HPDE6-E6E7 (cell line): ENCODE results near the gene NR0B1.

Experiments used
- DNase-seq: peaks from one replicate; pipeline ENCODE4 v3.0.0; 2011; ENCODE audit warnings: missing footprints; ENCODE audit errors: extremely low spot score

Gene NR0B1

GRCh38 chrX:30309139-30309571, at the start of gene NR0B1:
Gene NR0B1, minus strand, starts transcription at chrX:30309390. Its CDS starts 27 bp downstream, at chrX:30309363.
- no peak for DNase-seq

- DNase-seq: no peak
These were observed 40.8 kb upstream of the NR0B1 start for GRCh38 chrX:30349946-30350345.

- DNase-seq: no peak
These were observed 34.0 kb upstream of the NR0B1 start for GRCh38 chrX:30343206-30343605.

DNA sequence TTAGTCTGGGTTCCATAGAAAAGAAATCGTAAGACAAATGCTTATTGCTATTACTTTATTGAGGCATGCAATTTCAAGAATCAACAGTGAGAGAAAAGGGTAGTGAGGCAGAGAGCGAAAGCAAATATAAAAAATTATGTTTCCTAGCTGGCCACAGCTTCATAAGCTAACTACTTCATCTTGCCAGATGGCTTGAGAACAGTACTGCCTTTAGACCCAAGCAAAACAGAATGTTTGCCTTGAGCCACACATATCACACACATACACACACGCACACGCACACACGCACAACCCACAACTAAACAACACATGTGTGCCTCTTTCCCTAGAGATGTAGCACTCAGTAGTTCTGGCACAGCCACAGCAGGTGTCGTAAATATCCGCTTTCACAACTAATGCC, 31.6 kb upstream of the NR0B1 start:
- DNase-seq: no peak

DNA sequence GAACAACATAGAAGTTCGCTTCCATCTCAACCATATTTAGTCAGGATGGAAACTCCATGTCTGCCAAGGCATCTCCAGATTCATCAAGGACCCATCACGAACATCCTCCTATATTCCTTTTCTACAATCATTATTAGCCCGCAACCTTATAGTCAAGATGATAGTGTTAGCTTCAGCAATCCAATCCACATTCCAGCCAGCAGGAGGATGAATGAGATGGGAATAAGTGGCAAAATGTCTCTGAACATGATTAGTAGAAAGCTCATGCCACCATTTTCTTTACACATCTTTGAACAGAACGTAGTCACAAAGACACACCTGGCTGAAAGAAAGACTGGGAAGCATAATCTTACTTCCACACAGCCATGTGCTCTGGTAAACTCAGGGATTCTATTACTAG, 18.6 kb upstream of the NR0B1 start:
- no peak for DNase-seq

GRCh38 chrX:30317308-30317707, 8.1 kb upstream of the NR0B1 start:
- DNase-seq: no peak

- no peak for DNase-seq
These were observed 4.1 kb upstream of the NR0B1 start for GRCh38 chrX:30313322-30313721.

DNA sequence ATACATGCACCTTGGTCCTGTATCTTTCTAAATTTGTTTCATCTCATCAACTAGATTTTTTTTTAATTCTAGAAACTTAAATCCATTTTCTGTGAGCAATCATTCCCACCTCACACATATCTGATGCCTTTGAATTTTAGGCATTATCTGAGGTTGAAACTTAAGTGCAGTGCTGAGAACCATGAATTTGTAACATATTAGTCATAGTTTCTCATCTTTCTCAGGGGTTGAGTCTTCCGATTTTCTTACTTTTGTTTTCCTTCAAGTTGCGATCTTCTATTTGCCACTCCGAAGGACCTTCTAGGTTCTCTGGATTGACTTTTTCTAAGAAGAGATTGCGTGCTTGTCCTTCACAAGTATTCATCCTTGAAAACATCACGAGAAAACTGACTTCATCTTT, 3.7 kb upstream of the NR0B1 start:
- DNase-seq: no peak

- no peak for DNase-seq
These were observed 1.4 kb upstream of the NR0B1 start for GRCh38 chrX:30310429-30311206.

DNA sequence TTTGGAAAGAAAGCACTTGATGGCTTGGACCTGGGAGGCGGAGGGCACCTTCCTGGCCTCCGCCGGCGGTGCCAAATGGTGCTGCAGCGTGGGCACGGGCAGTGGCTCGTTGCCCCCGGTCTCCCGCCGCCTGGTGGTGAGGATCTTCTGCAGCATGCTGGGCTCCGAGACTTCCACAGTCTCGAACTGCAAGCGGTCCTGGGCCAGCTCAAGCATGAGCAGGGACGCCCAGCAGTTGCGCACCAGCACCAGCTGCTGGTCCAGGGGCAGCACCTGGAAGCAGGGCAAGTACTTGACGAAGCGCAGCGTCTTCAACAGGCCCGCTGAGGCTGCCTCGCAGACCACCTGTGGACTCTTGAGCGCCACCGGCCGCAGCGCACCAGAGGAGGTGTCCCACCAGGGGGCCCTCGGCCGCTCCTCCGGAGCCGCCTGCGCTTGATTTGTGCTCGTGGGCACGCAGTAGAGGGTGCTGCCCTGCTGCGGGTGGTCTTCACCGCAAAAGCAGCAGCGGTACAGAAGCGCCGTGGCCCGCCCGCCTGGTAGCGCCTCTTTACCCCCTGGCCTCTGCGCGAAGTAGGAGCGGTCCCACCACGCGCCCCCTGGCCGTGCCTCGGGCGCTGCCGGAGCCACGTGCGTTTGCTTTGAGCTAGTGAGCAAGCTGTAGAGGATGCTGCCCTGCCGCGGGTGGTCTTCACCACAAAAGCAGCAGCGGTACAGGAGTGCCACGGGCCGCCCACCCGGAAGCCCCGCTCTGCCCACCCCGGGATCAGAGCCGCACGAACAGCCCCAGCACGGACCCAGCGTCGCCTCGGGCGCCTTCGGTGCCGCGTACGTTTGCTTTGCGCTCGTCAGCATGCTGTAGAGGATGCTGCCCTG, 689 bp downstream of the NR0B1 start:
- DNase-seq: no peak

- DNase-seq: no peak
These were observed 1.7 kb downstream of the NR0B1 start for GRCh38 chrX:30307466-30307865.

- no peak for DNase-seq
These were observed 4.3 kb downstream of the NR0B1 start for GRCh38 chrX:30304866-30305265.

DNA sequence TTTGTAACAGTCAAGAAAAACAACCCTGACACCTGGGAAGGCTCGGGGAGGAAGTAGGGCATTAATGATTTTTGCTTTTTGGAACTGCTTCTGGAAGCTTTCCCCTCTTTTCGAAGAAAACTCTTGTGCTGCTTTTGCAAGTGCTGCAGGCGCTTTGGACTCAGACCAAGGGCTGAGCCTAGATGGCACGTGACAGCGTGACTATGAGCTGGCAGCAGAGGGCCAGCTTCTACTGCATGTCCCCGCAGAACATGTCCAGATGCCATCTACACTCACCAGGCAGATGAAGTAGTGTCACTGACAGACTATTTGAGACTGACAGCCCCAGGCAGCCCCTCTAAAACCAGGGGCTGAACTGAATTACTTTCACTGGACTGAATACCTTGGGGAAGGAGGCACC, 6.2 kb downstream of the NR0B1 start:
- DNase-seq: no peak

DNA sequence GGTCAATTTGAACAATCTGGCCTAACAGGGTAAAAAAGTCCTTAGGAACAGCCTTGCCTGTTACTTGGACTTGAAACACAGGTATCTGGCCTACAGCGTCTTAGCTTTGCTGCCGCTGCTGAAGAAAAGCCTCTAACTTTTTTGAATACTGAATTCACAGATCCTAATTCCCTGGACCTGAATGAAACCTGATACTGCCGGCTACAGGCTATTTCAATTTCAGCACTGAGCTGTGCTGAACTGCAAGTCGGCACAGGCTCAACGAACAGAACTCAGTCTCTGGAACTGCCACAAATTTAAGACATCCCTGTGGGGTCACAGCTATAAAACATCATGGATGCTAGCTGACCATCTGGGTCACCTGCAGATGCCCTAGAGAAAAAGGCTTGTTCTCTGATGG, 7.2 kb downstream of the NR0B1 start:
- DNase-seq: peak; percentile 12

DNA sequence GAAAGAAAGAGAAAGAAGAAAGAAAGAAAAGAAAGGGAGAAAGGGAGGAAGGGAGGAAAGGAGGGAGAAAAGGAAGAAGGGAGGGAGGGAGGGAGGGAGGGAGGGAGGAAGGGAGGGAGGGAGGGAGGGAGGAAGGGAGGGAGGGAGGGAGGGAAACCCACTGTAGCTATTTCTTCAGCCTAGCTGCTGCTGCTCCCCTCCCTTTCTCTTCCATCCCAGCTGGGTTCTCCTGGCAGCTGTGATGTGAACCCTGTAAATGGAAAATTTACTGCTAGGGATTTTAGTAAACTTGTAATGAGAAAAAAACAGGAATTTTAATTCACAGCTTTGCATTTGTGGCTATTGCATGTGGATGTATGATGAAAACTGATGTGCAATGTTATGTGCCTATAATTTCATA, 8.0 kb downstream of the NR0B1 start:
- DNase-seq: no peak

DNA sequence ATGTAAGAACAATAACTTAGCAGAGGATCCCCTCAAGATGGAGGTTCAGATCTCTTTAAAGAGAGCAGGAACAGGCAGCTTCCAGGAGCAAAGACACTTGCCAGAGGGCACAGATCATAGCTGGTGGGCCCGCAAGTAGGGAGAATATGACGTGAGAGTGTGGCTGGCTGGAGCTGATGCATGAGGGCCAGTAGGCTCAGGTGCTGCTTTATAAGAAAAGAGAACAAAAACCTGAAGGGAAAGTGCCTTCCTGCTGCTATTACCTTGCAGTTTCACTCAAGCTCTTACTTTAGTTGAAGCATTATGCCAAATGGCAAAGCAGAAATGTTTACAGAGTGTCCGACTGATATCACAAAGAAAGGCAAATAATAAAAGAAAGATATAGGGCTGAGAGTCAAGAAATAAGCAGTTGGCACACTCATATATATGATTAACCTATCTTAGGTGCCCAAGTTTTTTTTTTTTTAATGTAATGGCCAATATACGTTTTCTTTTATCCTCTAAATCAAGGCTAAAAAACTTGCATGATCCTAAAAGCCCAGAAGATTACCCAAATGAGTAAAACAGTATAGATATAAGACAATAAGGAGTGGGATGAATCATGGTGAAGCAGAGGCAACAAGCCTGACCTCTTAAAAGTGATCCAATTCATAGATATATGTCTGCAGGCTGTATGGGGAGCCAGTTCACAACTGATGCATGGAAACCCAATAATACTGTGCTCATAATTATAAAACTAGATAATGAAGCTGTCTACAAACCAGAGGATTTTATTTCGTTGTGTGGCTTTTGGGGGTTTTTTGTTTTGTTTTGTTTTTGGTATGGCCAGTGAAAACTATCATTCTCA, 12.6 kb downstream of the NR0B1 start:
- DNase-seq: no peak

DNA sequence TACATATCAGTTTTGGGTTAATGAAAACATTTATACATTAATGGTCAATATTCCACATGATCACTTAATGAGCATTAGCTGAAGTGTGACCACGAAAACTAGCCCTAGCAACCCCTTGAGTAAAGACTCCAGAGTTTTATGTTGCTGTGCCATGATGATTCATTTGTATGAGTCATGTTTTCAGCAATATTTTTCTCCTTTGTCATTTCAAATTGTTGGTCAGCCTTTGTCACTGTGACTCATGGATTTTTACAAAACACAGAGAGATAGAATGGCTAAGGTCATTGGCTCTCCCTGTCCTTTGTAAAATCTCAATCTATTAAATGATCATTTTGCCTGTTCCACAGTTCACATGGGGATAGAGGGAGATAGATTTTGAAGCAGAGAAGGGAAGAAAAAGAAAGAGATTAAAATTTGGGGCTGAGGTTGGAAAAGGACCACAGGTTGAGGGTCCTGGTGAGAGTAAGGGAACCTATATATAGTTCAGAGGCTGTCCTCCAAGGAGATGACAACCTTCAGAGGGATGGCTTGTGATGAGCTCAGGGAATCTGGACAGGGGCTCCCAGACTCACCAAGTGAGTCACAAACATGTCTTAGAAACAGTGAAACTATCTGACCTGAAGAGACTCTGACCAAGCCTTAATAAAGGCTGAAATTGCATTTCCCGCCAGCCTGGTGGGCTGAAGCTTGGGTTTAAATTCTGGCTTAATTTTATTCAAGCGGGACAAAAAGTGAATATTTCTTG, 25.6 kb downstream of the NR0B1 start:
- peak; percentile 74 for DNase-seq

DNA sequence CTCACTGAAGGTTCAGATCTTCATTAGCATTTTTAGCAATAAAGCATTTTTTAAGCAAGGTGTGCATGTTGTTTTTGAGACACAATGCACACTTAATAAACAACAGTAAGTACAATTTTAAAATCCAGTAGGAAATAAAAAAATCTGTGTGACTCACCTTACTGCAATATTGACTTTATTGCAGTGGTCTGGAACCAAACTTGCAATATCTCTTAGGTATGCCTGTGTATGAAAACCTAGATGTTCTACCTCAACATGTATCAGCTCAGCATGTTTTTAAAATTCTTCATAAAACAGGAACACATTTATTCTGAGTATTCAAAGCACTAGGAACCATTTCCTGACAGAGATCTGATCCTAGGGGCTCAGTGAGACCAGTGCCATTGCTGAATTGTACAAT, 26.7 kb downstream of the NR0B1 start:
- DNase-seq: no peak

- DNase-seq: no peak
These were observed 28.8 kb downstream of the NR0B1 start for GRCh38 chrX:30280428-30280827.

- no peak for DNase-seq
These were observed 30.8 kb downstream of the NR0B1 start for GRCh38 chrX:30278365-30278764.

DNA sequence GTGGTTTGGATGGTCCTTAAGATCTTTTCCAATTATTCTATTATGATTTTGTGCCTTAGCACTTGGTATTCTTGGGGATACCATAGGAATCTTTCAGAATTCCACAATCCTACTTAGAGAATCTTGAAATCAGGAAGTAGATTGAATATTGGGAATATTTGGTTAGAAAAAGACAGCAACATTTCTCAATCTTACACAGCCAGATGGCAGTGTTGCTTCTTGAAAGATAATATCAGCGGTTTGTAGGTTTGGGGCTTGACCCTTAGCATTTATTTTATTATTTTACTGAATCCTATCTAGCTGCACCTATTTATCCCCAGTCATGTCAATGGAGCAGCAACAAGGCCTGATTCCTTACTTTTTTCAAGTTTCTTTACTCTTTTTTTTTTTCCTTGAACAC, 33.7 kb downstream of the NR0B1 start:
- no peak for DNase-seq
